ENCODE results near the gene AGAP9. TPM values are rescaled to one million over a fixed set of nuclear protein-coding genes. Genes with fewer than 3 reads are reported as not detected.
A peak's percentile ranks its signal among the peaks of the same experiment; 100 is the strongest.
"Not testable (repeated sequence)": the region's sequence is repeated elsewhere in the genome, so short reads cannot be mapped to it uniquely, and the experiment has no call there.

The AGAP9 gene
- 0.90 TPM for polyA plus RNA-seq

- not testable (repeated sequence) for H3K4me3 Mint-ChIP-seq, H3K9me3 Mint-ChIP-seq, H3K36me3 Mint-ChIP-seq, H3K27ac Mint-ChIP-seq, H3K4me1 Mint-ChIP-seq, H3K27me3 Mint-ChIP-seq
Observed at GRCh38 chr10:47523475-47523874, at the start of gene AGAP9. Gene AGAP9, minus strand, starts transcription at chr10:47523638. Its CDS starts 112 bp downstream, at chr10:47523526.

- H3K4me3 Mint-ChIP-seq, H3K27ac Mint-ChIP-seq, H3K4me1 Mint-ChIP-seq, H3K27me3 Mint-ChIP-seq, H3K36me3 Mint-ChIP-seq, H3K9me3 Mint-ChIP-seq: not testable (repeated sequence)
Observed at GRCh38 chr10:47571138-47571912, 47.9 kb upstream of the AGAP9 start.

- not testable (repeated sequence) for H3K36me3 Mint-ChIP-seq, H3K9me3 Mint-ChIP-seq, H3K27me3 Mint-ChIP-seq, H3K27ac Mint-ChIP-seq, H3K4me3 Mint-ChIP-seq, H3K4me1 Mint-ChIP-seq
Observed at GRCh38 chr10:47566757-47567156, 43.3 kb upstream of the AGAP9 start.

- not testable (repeated sequence) for H3K4me1 Mint-ChIP-seq, H3K27ac Mint-ChIP-seq, H3K4me3 Mint-ChIP-seq, H3K36me3 Mint-ChIP-seq, H3K9me3 Mint-ChIP-seq, H3K27me3 Mint-ChIP-seq
Observed at GRCh38 chr10:47566108-47566699, 42.8 kb upstream of the AGAP9 start.

- H3K9me3 Mint-ChIP-seq, H3K27ac Mint-ChIP-seq, H3K36me3 Mint-ChIP-seq, H3K27me3 Mint-ChIP-seq, H3K4me1 Mint-ChIP-seq, H3K4me3 Mint-ChIP-seq: not testable (repeated sequence)
Observed at GRCh38 chr10:47565517-47565920, 42.1 kb upstream of the AGAP9 start.

- H3K9me3 Mint-ChIP-seq, H3K4me3 Mint-ChIP-seq, H3K27me3 Mint-ChIP-seq, H3K36me3 Mint-ChIP-seq, H3K4me1 Mint-ChIP-seq, H3K27ac Mint-ChIP-seq: not testable (repeated sequence)
Observed at GRCh38 chr10:47564953-47565352, 41.5 kb upstream of the AGAP9 start.

GRCh38 chr10:47564318-47564717 is 40.9 kb upstream of the AGAP9 start:
- H3K4me1 Mint-ChIP-seq, H3K27me3 Mint-ChIP-seq, H3K9me3 Mint-ChIP-seq, H3K4me3 Mint-ChIP-seq, H3K27ac Mint-ChIP-seq, H3K36me3 Mint-ChIP-seq: not testable (repeated sequence)

- not testable (repeated sequence) for H3K27me3 Mint-ChIP-seq, H3K36me3 Mint-ChIP-seq, H3K4me1 Mint-ChIP-seq, H3K27ac Mint-ChIP-seq, H3K9me3 Mint-ChIP-seq, H3K4me3 Mint-ChIP-seq
Observed at GRCh38 chr10:47560452-47560851, 37.0 kb upstream of the AGAP9 start.

GRCh38 chr10:47559718-47560308 is 36.4 kb upstream of the AGAP9 start:
- not testable (repeated sequence) for H3K4me3 Mint-ChIP-seq, H3K4me1 Mint-ChIP-seq, H3K27me3 Mint-ChIP-seq

GRCh38 chr10:47558109-47558508 is 34.7 kb upstream of the AGAP9 start:
- not testable (repeated sequence) for H3K27ac Mint-ChIP-seq, H3K4me1 Mint-ChIP-seq, H3K27me3 Mint-ChIP-seq, H3K9me3 Mint-ChIP-seq, H3K36me3 Mint-ChIP-seq
- peak overlapping the region in 1 of 4 donors; percentile 48 for H3K4me3 Mint-ChIP-seq

More at GRCh38 chr10:47559718-47560308, 36.4 kb upstream of the AGAP9 start:
- not testable (repeated sequence) for H3K9me3 Mint-ChIP-seq, H3K27ac Mint-ChIP-seq, H3K36me3 Mint-ChIP-seq

GRCh38 chr10:47557616-47558015 is 34.2 kb upstream of the AGAP9 start:
- not testable (repeated sequence) for H3K36me3 Mint-ChIP-seq, H3K9me3 Mint-ChIP-seq, H3K27me3 Mint-ChIP-seq, H3K4me3 Mint-ChIP-seq, H3K27ac Mint-ChIP-seq, H3K4me1 Mint-ChIP-seq

- not testable (repeated sequence) for H3K4me1 Mint-ChIP-seq, H3K27me3 Mint-ChIP-seq, H3K9me3 Mint-ChIP-seq, H3K27ac Mint-ChIP-seq, H3K36me3 Mint-ChIP-seq
- H3K4me3 Mint-ChIP-seq: peak overlapping the region in 1 of 4 donors; percentile 63
Observed at GRCh38 chr10:47555334-47555733, 31.9 kb upstream of the AGAP9 start.

- H3K27ac Mint-ChIP-seq, H3K36me3 Mint-ChIP-seq, H3K4me1 Mint-ChIP-seq, H3K9me3 Mint-ChIP-seq, H3K27me3 Mint-ChIP-seq: not testable (repeated sequence)
- H3K4me3 Mint-ChIP-seq: peak overlapping the region in 3 of 4 donors; percentile 52 to 63 (median 58)
Observed at GRCh38 chr10:47554552-47554951, 31.1 kb upstream of the AGAP9 start.

GRCh38 chr10:47553860-47554247 is 30.4 kb upstream of the AGAP9 start:
- not testable (repeated sequence) for H3K27ac Mint-ChIP-seq, H3K9me3 Mint-ChIP-seq, H3K36me3 Mint-ChIP-seq, H3K27me3 Mint-ChIP-seq, H3K4me1 Mint-ChIP-seq
- peak overlapping the region; percentile 52 to 100 (median 89) for H3K4me3 Mint-ChIP-seq

GRCh38 chr10:47553214-47553859 is 29.9 kb upstream of the AGAP9 start:
- not testable (repeated sequence) for H3K27me3 Mint-ChIP-seq, H3K4me1 Mint-ChIP-seq, H3K9me3 Mint-ChIP-seq, H3K36me3 Mint-ChIP-seq
- Mint-ChIP-seq H3K27ac (peak overlapping the region; percentile 10 to 88 (median 88)), H3K4me3 (peak overlapping the region; percentile 91 to 100 (median 97))

GRCh38 chr10:47552719-47553118 is 29.3 kb upstream of the AGAP9 start:
- not testable (repeated sequence) for H3K36me3 Mint-ChIP-seq, H3K4me1 Mint-ChIP-seq, H3K27me3 Mint-ChIP-seq, H3K9me3 Mint-ChIP-seq
- Mint-ChIP-seq H3K4me3 (peak overlapping the region; percentile 91 to 100 (median 97)), H3K27ac (peak overlapping the region; percentile 10 to 88 (median 80))
